K562 (cell line): ENCODE results near the gene ITPR2. TPM values are rescaled to one million over a fixed set of nuclear protein-coding genes. Genes with fewer than 3 reads are reported as not detected.

ENCODE experiments used
- ATAC-seq: fragments of 200-7000 bp; cut with Tn5 transposase; 3 replicates; pipeline ENCODE4 v1.9.1; 2020; ENCODE audit warnings: moderate library complexity
- BruUV-seq: library from RNA; stranded (reverse); fragments of 400-500 nt; replicated peaks from 2 replicates; lab custom pipeline; 2021; lab: Mats Ljungman, UMichigan
- CTCF ChIA-PET: fragments of 300-600 bp; formaldehyde crosslinking; extraction: SDS; loops from one replicate; lab custom pipeline; 2021; ENCODE audit warnings: low intra/inter-chr PET ratio; lab: Yijun Ruan, JAX
- POLR2A ChIA-PET: fragments of 300-600, 350-650 bp; sonication (Branson Sonifier 250); formaldehyde crosslinking; extraction: SDS; loops from one replicate; lab custom pipeline; 2021; ENCODE audit warnings: antibody characterized with exemption, inconsistent platforms; lab: Yijun Ruan, JAX
- DNase-seq, 4 experiments: peaks; one replicate each; pipeline versions ENCODE4 v3.0.0 to v3.0.0-alpha.2; 2011 to 2018; ENCODE audit warnings: low spot score in 3 of 4, mixed read lengths in 3 of 4; ENCODE audit errors: extremely low read depth in 1 of 4
- FAIRE-seq: peaks from 2 replicates; lab custom pipeline; 2011; peaks lifted over from hg19 to GRCh38; lab: Jason Lieb, UNC
- H2AFZ ChIP-seq: 2 replicates; pipeline ENCODE4 v1.6.0; 2011; ENCODE audit warnings: low read depth, low read length, control low read depth, inconsistent platforms
- H3K27ac ChIP-seq: fragments of 200-600 bp; 3 replicates; pipeline ENCODE4 v1.8.0; 2011; ENCODE audit warnings: low read depth, mild to moderate bottlenecking, control low read depth, inconsistent platforms, low read length, moderate library complexity, mixed read lengths; ENCODE audit errors: extremely low read depth
- H3K27me3 ChIP-seq, 2 experiments: fragments of 300-600 bp in 1 of 2; 2 replicates in 1 of 2; 3 replicates in 1 of 2; pipeline versions ENCODE4 v1.6.0 to v1.8.0; 2011; ENCODE audit warnings: inconsistent platforms in 2 of 2, low read length in 2 of 2, mild to moderate bottlenecking in 1 of 2, mixed read lengths in 1 of 2, moderate library complexity in 1 of 2; ENCODE audit not compliant: control insufficient read depth in 2 of 2, insufficient read depth in 2 of 2
- H3K36me3 ChIP-seq: fragments of 300-600 bp; 3 replicates; pipeline ENCODE4 v1.8.0; 2011; ENCODE audit warnings: mild to moderate bottlenecking, low read length, inconsistent platforms; ENCODE audit not compliant: control insufficient read depth, insufficient read depth
- H3K4me1 ChIP-seq, 2 experiments: fragments of 200-600 bp in 1 of 2; replicated peaks in 1 of 2; 2 replicates in 1 of 2; 3 replicates in 1 of 2; pipeline versions ENCODE4 v1.5.1 to v1.8.0; 2011; ENCODE audit warnings: inconsistent platforms in 2 of 2, low read length in 2 of 2, mild to moderate bottlenecking in 1 of 2, mixed read lengths in 1 of 2, moderate library complexity in 1 of 2; ENCODE audit not compliant: control insufficient read depth in 2 of 2, insufficient read depth in 2 of 2
- H3K4me2 ChIP-seq: 2 replicates; pipeline ENCODE4 v1.6.1; 2011; ENCODE audit warnings: low read length, control low read depth, inconsistent platforms, mixed read lengths; ENCODE audit not compliant: insufficient read depth
- H3K4me3 ChIP-seq: fragments of 200-600 bp; sonication (generic), shearing (Covaris generic); 2 replicates; pipeline ENCODE4 v1.5.1; 2016; ENCODE audit warnings: control low read depth, inconsistent platforms
- H3K79me2 ChIP-seq: fragments of 200-600 bp; 3 replicates; pipeline ENCODE4 v1.8.0; 2011; ENCODE audit warnings: low read length, inconsistent platforms; ENCODE audit not compliant: control insufficient read depth, insufficient read depth
- H3K9ac ChIP-seq, 2 experiments: 2 replicates each; pipeline versions ENCODE4 v1.6.0 to v1.6.1; 2011; ENCODE audit warnings: low read depth in 2 of 2, low read length in 2 of 2, control low read depth in 1 of 2, inconsistent platforms in 1 of 2, mild to moderate bottlenecking in 1 of 2, mixed read lengths in 1 of 2; ENCODE audit not compliant: insufficient read depth in 1 of 2
- H3K9me1 ChIP-seq: one replicate; pipeline ENCODE4 v1.6.0; 2011; ENCODE audit warnings: inconsistent platforms, mild to moderate bottlenecking, low read length, moderate library complexity; ENCODE audit not compliant: control insufficient read depth, insufficient read depth
- H3K9me3 ChIP-seq: replicated peaks from 2 replicates; pipeline ENCODE4 v1.5.1; 2011; ENCODE audit warnings: low read depth, low read length, inconsistent platforms; ENCODE audit not compliant: control insufficient read depth, insufficient read depth
- H4K20me1 ChIP-seq: replicated peaks from 2 replicates; pipeline ENCODE4 v1.6.1; 2011; ENCODE audit warnings: low read length, inconsistent platforms, mixed read lengths; ENCODE audit not compliant: control insufficient read depth, insufficient read depth
- DLX4 ChIP-seq: fragments of 250-450 bp; sonication (Bioruptor Pico); IDR thresholded peaks from 2 replicates; pipeline ENCODE4 v1.6.1; 2021; ENCODE audit warnings: mild to moderate bottlenecking
- ELF1 ChIP-seq: fragments of 200-800 bp; sonication (Bioruptor generic); IDR thresholded peaks from 2 replicates; pipeline ENCODE4 v1.6.1; 2016; ENCODE audit warnings: missing genetic modification characterization, missing compliant biosample characterization
- KAT8 ChIP-seq: fragments of 450-650 bp; IDR thresholded peaks from 2 replicates; pipeline ENCODE4 v1.6.1; 2016; ENCODE audit warnings: low read depth, mild to moderate bottlenecking
- PML ChIP-seq: IDR thresholded peaks from 2 replicates; pipeline ENCODE4 v1.6.1; 2012; ENCODE audit warnings: low read length, inconsistent platforms
- SNIP1 ChIP-seq: fragments of 450-650 bp; IDR thresholded peaks from 2 replicates; pipeline ENCODE4 v1.7.1; 2017; ENCODE audit warnings: low read depth, mild to moderate bottlenecking
- SREBF1 ChIP-seq: fragments of 150-350 bp; IDR thresholded peaks from 2 replicates; pipeline ENCODE4 v1.6.1; 2014; ENCODE audit warnings: antibody characterized with exemption, low read depth, low read length, borderline replicate concordance
- TCF3 ChIP-seq: sonication (generic); formaldehyde crosslinking; IDR thresholded peaks from 2 replicates; pipeline ENCODE4 v1.4.0; 2020; ENCODE audit warnings: mild to moderate bottlenecking, missing genetic modification reagents
- TCF7 ChIP-seq: sonication (generic); IDR thresholded peaks from 2 replicates; pipeline ENCODE4 v1.6.1; 2016; ENCODE audit warnings: antibody characterized with exemption, borderline replicate concordance
- ZBTB40 ChIP-seq, 2 experiments: fragments of 450-650 bp in 1 of 2; sonication (generic) in 1 of 2; formaldehyde crosslinking in 1 of 2; IDR thresholded peaks; 2 replicates each; pipeline versions ENCODE4 v1.7.1 to v1.9.0; 2016 to 2022; ENCODE audit warnings: inconsistent platforms in 1 of 2, mild to moderate bottlenecking in 1 of 2, missing genetic modification reagents in 1 of 2
- ZNF518B ChIP-seq: fragments of 250-450 bp; sonication (Bioruptor Pico); IDR thresholded peaks from 2 replicates; pipeline ENCODE4 v1.5.0; 2021; ENCODE audit warnings: mild to moderate bottlenecking, moderate library complexity
- ZNF57 ChIP-seq: fragments of 450-650 bp; formaldehyde crosslinking; IDR thresholded peaks from 2 replicates; pipeline ENCODE4 v1.4.0; 2020; ENCODE audit warnings: mild to moderate bottlenecking, moderate library complexity
- WGBS: fragments of 100-300 bp; shearing (Covaris generic); methylation state at CpG from one replicate; pipeline ENCODE4 v1.1.6; 2016; ENCODE audit warnings: low coverage, mixed read lengths; ENCODE audit not compliant: insufficient coverage; ENCODE audit errors: missing lambda C conversion rate; 5-methylcytosine and 5-hydroxymethylcytosine counted together
- in situ Hi-C: fragments of 300-500 bp; cut with MboI; formaldehyde crosslinking; loops from 4 replicates; pipeline ENCODE4 v1.15.0; 2018; ENCODE audit warnings: inconsistent platforms, mixed read lengths
- intact Hi-C: fragments of 100-400 bp; cut with micrococcal nuclease; formaldehyde crosslinking; loops from 2 replicates; pipeline ENCODE4 v1.14.2; 2022
- polyA plus RNA-seq, 8 experiments: library from polyadenylated mRNA; depleted of rRNA in 4 of 8; stranded (reverse) in 5 of 8; unstranded in 3 of 8; fragments of >200 nt; fragmentation: Nextera tagmentation in 2 of 8; fragmentation: Illumina TruSeq in 1 of 8; extraction: Ambion mirVana in 2 of 8; extraction: Trizol in 1 of 8; gene quantifications; 2 replicates each; pipeline versions ENCODE4 v1.2.1 to v1.2.3, GENCODE V29; 2011 to 2014; ENCODE audit warnings: inconsistent platforms in 1 of 8, missing spikeins in 1 of 8
- total RNA-seq, 7 experiments: library from RNA; depleted of rRNA in 6 of 7; stranded (reverse); fragments of >200 nt in 6 of 7; fragmentation: Illumina TruSeq in 2 of 7; extraction: Trizol in 2 of 7; gene quantifications; 2 replicates each; pipeline versions ENCODE4 v1.2.1 to v1.2.3, GENCODE V29; 2011 to 2021; ENCODE audit warnings: low replicate concordance in 1 of 7

Gene ITPR2
- total and polyA plus RNA-seq, 9 of the 15 experiments (the other 6 are each of a cell fraction or from before 2014, with no cell fraction given): 0.21 to 3.3 (median 0.95) TPM

- CTCF ChIA-PET: no interaction called here
- in situ Hi-C loops: no loop called here
- intact Hi-C loops: no loop called here
- H3K36me3 ChIP-seq: no peaks in the 10 kb centered on the region
- H3K4me3 ChIP-seq: no peak overlapping the region
- H3K79me2 ChIP-seq: no peaks in the 10 kb centered on the region
- H3K4me1 ChIP-seq: no peaks in the 10 kb centered on the region
- H2AFZ ChIP-seq: no peak overlapping the region
- H3K27me3 ChIP-seq: no peaks in the 10 kb centered on the region
- DNase-seq: no peak
- WGBS: 0% methylated on average over 1 of the region's 1 CpG
- H3K27ac ChIP-seq: no peak overlapping the region
- no peak for TF ChIP-seq ZNF57 (CRISPR knock-in tag)
- TF ChIP-seq DLX4 (CRISPR knock-in tag): no peak
- no peak for TF ChIP-seq PML
- TF ChIP-seq ELF1 (tag): no peak
- no peak for TF ChIP-seq ZBTB40 (IDR thresholded peaks at IDR 0.05)
- no peak for TF ChIP-seq ZBTB40 (CRISPR knock-in tag; IDR thresholded peaks at IDR 0.05)
- TF ChIP-seq ZNF518B (CRISPR knock-in tag): no peak
- no peak for TF ChIP-seq TCF7
- TF ChIP-seq SREBF1: no peak
- no peak for TF ChIP-seq TCF3 (CRISPR knock-in tag)
- TF ChIP-seq SNIP1: no peak
- TF ChIP-seq KAT8: no peak
- no peak for ATAC-seq
- no peak overlapping the region for H3K9ac ChIP-seq
- H4K20me1 ChIP-seq: no peaks in the 10 kb centered on the region
- FAIRE-seq: no peak
- no TSS peak for BruUV-seq
- H3K4me2 ChIP-seq: no peak overlapping the region
- POLR2A ChIA-PET: no interaction called here
- H3K9me1 ChIP-seq: no peaks in the 10 kb centered on the region
- H3K9me3 ChIP-seq: no peaks in the 10 kb centered on the region
These were observed 25.7 kb downstream of the ITPR2 start for GRCh38 chr12:26807292-26807691.
